ENCODE results near the gene CRYL1.

CRYL1 gene

DNA sequence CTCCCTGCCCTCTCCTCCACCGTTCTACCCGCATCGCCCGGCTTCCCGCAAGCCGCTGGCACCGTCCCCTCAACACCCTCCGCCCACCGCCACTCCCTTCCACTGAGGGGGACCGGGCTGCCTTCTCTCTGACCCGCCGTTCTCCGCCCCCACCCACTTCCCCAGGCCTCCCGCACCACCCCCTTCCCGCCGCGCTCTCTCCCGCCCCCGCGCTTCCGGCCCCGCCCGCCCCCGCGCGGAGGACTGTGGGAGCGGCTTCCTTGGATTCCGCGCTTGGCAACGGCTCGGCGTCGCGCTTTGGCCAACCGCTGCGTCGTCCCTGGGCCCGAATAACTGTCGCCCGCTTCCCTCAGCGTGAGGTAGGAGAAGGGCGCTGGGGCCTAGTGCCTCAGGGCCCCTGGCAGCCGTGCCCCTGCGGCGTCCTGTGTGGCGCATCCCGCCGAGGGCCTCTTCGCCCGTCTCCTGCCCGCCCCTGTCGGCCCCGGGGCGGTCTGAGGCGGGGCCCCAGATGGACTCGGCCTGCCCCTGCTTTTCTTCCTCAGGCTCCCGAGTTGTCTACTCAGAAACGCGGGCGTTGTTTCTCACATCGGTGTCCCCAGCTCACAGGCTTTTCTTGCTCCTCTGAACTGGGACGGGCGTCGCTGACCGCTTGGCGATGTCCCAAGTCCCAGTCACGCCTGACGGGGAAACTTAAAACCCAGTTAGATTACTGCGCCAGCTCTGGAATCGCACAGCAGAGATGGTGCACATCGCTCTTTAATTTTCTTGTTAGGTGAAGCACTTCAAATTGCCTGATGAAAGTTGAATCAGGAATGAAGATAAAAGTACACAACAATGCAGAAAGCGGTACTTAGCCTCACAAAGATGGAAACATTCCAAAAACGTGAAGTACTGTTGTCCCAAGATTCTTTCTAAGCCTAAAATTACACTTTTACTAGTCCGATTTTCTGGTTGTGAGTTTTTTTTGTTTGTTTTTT is 41.5 kb upstream of the CRYL1 start, which contains the start of gene IFT88:
TSS of gene IFT88 (plus strand) at position 260 of the 977 bp plus-strand sequence. CDS start 7,229 bp downstream, outside the sequence.
- H3K27ac ChIP-seq, result peak within 1 kb of the TSS; percentile 94
- TF ChIP-seq CTCF (conservative IDR thresholded peaks at IDR 0.05), result no peak
- TF ChIP-seq ZFX (IDR thresholded peaks at IDR 0.05), result peak; percentile 94

DNA sequence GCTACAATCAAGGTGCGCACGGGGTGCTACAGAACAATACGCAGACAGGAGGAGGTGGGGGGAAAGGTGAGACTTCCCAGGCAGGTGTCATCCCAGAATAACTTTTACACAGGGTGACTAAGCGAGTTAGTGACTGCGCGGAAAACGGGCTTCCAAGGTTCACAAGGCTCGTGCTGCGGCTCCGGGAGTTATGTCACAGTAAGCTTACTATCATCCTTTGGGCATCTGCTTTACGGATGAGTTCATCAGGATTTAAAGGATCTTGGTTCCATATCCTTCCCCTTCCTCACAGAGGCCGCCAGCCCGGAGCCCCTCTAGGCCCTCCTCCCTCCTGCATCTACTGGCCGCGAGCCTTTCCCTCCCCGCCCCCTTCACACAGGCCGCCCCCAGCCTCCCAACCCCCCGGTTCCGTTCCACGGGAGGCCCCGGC is 40.8 kb upstream of the CRYL1 start:
- peak overlapping the region; percentile 94 for H3K27ac ChIP-seq
- TF ChIP-seq ZFX (IDR thresholded peaks at IDR 0.05) (no peak), CTCF (conservative IDR thresholded peaks at IDR 0.05) (no peak)

- TF ChIP-seq CTCF (conservative IDR thresholded peaks at IDR 0.05) (no peak), ZFX (IDR thresholded peaks at IDR 0.05) (no peak)
- no peak overlapping the region for H3K27ac ChIP-seq
These were observed 39.6 kb upstream of the CRYL1 start for GRCh38 chr13:20565115-20565736.

GRCh38 chr13:20561741-20562140 is 36.1 kb upstream of the CRYL1 start:
- H3K27ac ChIP-seq, result no peak overlapping the region
- TF ChIP-seq ZFX (IDR thresholded peaks at IDR 0.05) (no peak), CTCF (conservative IDR thresholded peaks at IDR 0.05) (no peak)

- TF ChIP-seq ZFX (IDR thresholded peaks at IDR 0.05) (no peak), CTCF (conservative IDR thresholded peaks at IDR 0.05) (no peak)
- H3K27ac ChIP-seq, result no peak overlapping the region
These were observed 34.2 kb upstream of the CRYL1 start for GRCh38 chr13:20559659-20560356.

DNA sequence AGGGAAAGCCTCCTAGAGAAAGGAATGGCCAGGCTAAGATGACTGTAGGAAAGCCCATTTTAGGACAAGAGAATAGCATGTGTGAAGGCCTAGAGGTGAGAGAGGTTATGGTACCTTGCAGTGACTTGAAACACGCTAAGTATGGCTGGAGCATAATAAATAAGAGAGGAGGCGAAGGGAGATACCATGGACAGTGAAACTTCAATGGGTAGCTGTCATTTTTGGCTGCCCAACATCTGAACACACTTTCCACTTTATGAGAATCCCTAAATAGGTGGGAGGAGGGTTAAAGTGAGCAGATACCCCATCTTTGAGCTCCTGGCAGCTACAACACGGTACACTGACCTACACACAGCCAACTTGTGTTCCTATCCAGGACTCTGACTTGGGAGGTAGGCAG is 33.3 kb upstream of the CRYL1 start:
- TF ChIP-seq CTCF (conservative IDR thresholded peaks at IDR 0.05) (no peak), ZFX (IDR thresholded peaks at IDR 0.05) (no peak)

More for the DNA sequence above, 33.3 kb upstream of the CRYL1 start:
- no peak overlapping the region for H3K27ac ChIP-seq

All from C4-2B (cell line).